SJCRH30 (cell line): Measurements from ENCODE around the gene RAB5IF. TPM values are rescaled to one million over a fixed set of nuclear protein-coding genes. Genes with fewer than 3 reads are reported as not detected.
A peak's percentile ranks its signal among the peaks of the same experiment; 100 is the strongest.
"Not testable (repeated sequence)": the region's sequence is repeated elsewhere in the genome, so short reads cannot be mapped to it uniquely, and the experiment has no call there.

Experiments
- DNase-seq, 2 experiments: peaks; one replicate each; pipeline ENCODE4 v3.0.0-alpha.2; 2015 to 2020
- H3K27ac ChIP-seq: fragments of 250-450 bp; sonication (Bioruptor Pico); 2 replicates; pipeline ENCODE4 v1.5.1; 2020; ENCODE audit warnings: mild to moderate bottlenecking, moderate library complexity
- H3K27me3 ChIP-seq: fragments of 250-450 bp; sonication (Bioruptor Pico); 2 replicates; pipeline ENCODE4 v1.5.1; 2020; ENCODE audit warnings: mild to moderate bottlenecking, moderate library complexity
- H3K36me3 ChIP-seq: fragments of 250-450 bp; sonication (Bioruptor Pico); 2 replicates; pipeline ENCODE4 v1.5.1; 2020; ENCODE audit warnings: mild to moderate bottlenecking, moderate library complexity
- H3K4me1 ChIP-seq: fragments of 250-450 bp; sonication (Bioruptor Pico); 2 replicates; pipeline ENCODE4 v1.5.1; 2020; ENCODE audit warnings: mild to moderate bottlenecking, moderate library complexity
- H3K4me3 ChIP-seq: fragments of 250-450 bp; sonication (Bioruptor Pico); 2 replicates; pipeline ENCODE4 v1.5.1; 2020; ENCODE audit warnings: mild to moderate bottlenecking, moderate library complexity
- H3K9me3 ChIP-seq: fragments of 250-450 bp; sonication (Bioruptor Pico); replicated peaks from 2 replicates; pipeline ENCODE4 v1.5.1; 2020; ENCODE audit warnings: mild to moderate bottlenecking, moderate library complexity
- total RNA-seq: library from RNA; depleted of rRNA; stranded (reverse); fragments of >200 nt; shearing (Covaris generic); gene quantifications from 2 replicates; pipeline ENCODE4 v1.2.3, GENCODE V29; 2014

The RAB5IF gene
- total RNA-seq, 1 experiment from 2014 or later: 125 TPM

GRCh38 chr20:36632147-36632486 is 26.5 kb downstream of the RAB5IF start:
- Histone ChIP-seq H3K9me3 (no peaks in the 10 kb centered on the region), H3K36me3 (no peaks in the 10 kb centered on the region), H3K27me3 (peaks cover 5% of the 10 kb centered on the region; the same call in 1 of the 2 replicates), H3K27ac (no peak overlapping the region), H3K4me3 (no peak overlapping the region), H3K4me1 (peaks cover 10% of the 10 kb centered on the region)
- no peak for DNase-seq

- Histone ChIP-seq H3K27ac (no peak overlapping the region), H3K36me3 (no peaks in the 10 kb centered on the region), H3K4me3 (no peak overlapping the region), H3K9me3 (no peaks in the 10 kb centered on the region), H3K27me3 (peaks cover 5% of the 10 kb centered on the region; the same call in 1 of the 2 replicates), H3K4me1 (peaks cover 10% of the 10 kb centered on the region)
- no peak for DNase-seq
These were observed 27.1 kb downstream of the RAB5IF start for GRCh38 chr20:36632487-36633284.

GRCh38 chr20:36633285-36633772 is 27.8 kb downstream of the RAB5IF start:
- Histone ChIP-seq H3K4me3 (no peak overlapping the region), H3K9me3 (no peaks in the 10 kb centered on the region), H3K27ac (no peak overlapping the region), H3K4me1 (peaks cover 10% of the 10 kb centered on the region), H3K36me3 (no peaks in the 10 kb centered on the region), H3K27me3 (peaks cover 5% of the 10 kb centered on the region; the same call in 1 of the 2 replicates)
- no peak for DNase-seq

- H3K9me3 ChIP-seq: no peaks in the 10 kb centered on the region
- no peaks in the 10 kb centered on the region for H3K36me3 ChIP-seq
- no peak for DNase-seq
- H3K4me3 ChIP-seq: no peak overlapping the region
- peaks cover 5% of the 10 kb centered on the region; the same call in 1 of the 2 replicates for H3K27me3 ChIP-seq
- H3K27ac ChIP-seq: no peak overlapping the region
- H3K4me1 ChIP-seq: peaks cover 10% of the 10 kb centered on the region
These were observed 28.8 kb downstream of the RAB5IF start for GRCh38 chr20:36634342-36634741.

GRCh38 chr20:36638876-36639400 is 33.4 kb downstream of the RAB5IF start:
- H3K4me1 ChIP-seq, H3K36me3 ChIP-seq, H3K27ac ChIP-seq, DNase-seq, H3K9me3 ChIP-seq, H3K27me3 ChIP-seq, H3K4me3 ChIP-seq: not testable (repeated sequence)

- Histone ChIP-seq H3K36me3 (no peaks in the 10 kb centered on the region), H3K27me3 (0 out of 2 replicates have a peak, but pooled peaks cover 4% of the 10 kb centered on the region), H3K9me3 (no peaks in the 10 kb centered on the region), H3K27ac (no peak overlapping the region), H3K4me1 (no peaks in the 10 kb centered on the region), H3K4me3 (no peak overlapping the region)
- DNase-seq: no peak
These were observed 35.9 kb downstream of the RAB5IF start for GRCh38 chr20:36641506-36641843.

GRCh38 chr20:36642136-36642535 is 36.6 kb downstream of the RAB5IF start:
- DNase-seq: no peak
- Histone ChIP-seq H3K4me3 (no peak overlapping the region), H3K36me3 (no peaks in the 10 kb centered on the region), H3K27ac (no peak overlapping the region), H3K9me3 (no peaks in the 10 kb centered on the region), H3K4me1 (no peaks in the 10 kb centered on the region), H3K27me3 (0 out of 2 replicates have a peak, but pooled peaks cover 4% of the 10 kb centered on the region)

GRCh38 chr20:36644032-36644705 is 38.6 kb downstream of the RAB5IF start:
- no peak overlapping the region for H3K4me3 ChIP-seq
- 0 out of 2 replicates have a peak, but pooled peaks cover 4% of the 10 kb centered on the region for H3K27me3 ChIP-seq
- no peak overlapping the region for H3K27ac ChIP-seq
- H3K9me3 ChIP-seq: no peaks in the 10 kb centered on the region
- no peak for DNase-seq
- no peaks in the 10 kb centered on the region for H3K4me1 ChIP-seq
- no peaks in the 10 kb centered on the region for H3K36me3 ChIP-seq

GRCh38 chr20:36644706-36645095 is 39.1 kb downstream of the RAB5IF start:
- Histone ChIP-seq H3K27ac (no peak overlapping the region), H3K27me3 (0 out of 2 replicates have a peak, but pooled peaks cover 4% of the 10 kb centered on the region), H3K4me1 (no peaks in the 10 kb centered on the region), H3K9me3 (no peaks in the 10 kb centered on the region), H3K36me3 (no peaks in the 10 kb centered on the region), H3K4me3 (no peak overlapping the region)
- no peak for DNase-seq

- Histone ChIP-seq H3K36me3 (no peaks in the 10 kb centered on the region), H3K9me3 (no peaks in the 10 kb centered on the region), H3K27ac (no peak overlapping the region), H3K4me1 (no peaks in the 10 kb centered on the region), H3K4me3 (no peak overlapping the region), H3K27me3 (0 out of 2 replicates have a peak, but pooled peaks cover 4% of the 10 kb centered on the region)
- no peak for DNase-seq
These were observed 39.8 kb downstream of the RAB5IF start for GRCh38 chr20:36645353-36645752.

- Histone ChIP-seq H3K4me3 (no peak within 1 kb of the TSS), H3K27ac (no peak within 1 kb of the TSS), H3K36me3 (no peaks in the 10 kb centered on the region), H3K27me3 (0 out of 2 replicates have a peak, but pooled peaks cover 4% of the 10 kb centered on the region), H3K9me3 (no peaks in the 10 kb centered on the region), H3K4me1 (no peaks in the 10 kb centered on the region)
- peak; percentile 40 to 61 for DNase-seq
These were observed 40.4 kb downstream of the RAB5IF start, which contains the start of gene SLA2 for GRCh38 chr20:36645998-36646397. Gene SLA2, minus strand, starts transcription at chr20:36646196. Its CDS starts 4,861 bp downstream, at chr20:36641335.

GRCh38 chr20:36646678-36647077 is 41.1 kb downstream of the RAB5IF start:
- H3K27me3 ChIP-seq: 0 out of 2 replicates have a peak, but pooled peaks cover 4% of the 10 kb centered on the region
- no peak for DNase-seq
- H3K4me1 ChIP-seq: no peaks in the 10 kb centered on the region

GRCh38 chr20:36647196-36648121 is 41.9 kb downstream of the RAB5IF start:
- Histone ChIP-seq H3K27ac (no peak overlapping the region), H3K36me3 (no peaks in the 10 kb centered on the region), H3K4me1 (no peaks in the 10 kb centered on the region), H3K9me3 (no peaks in the 10 kb centered on the region), H3K27me3 (0 out of 2 replicates have a peak, but pooled peaks cover 4% of the 10 kb centered on the region), H3K4me3 (no peak overlapping the region)
- DNase-seq: no peak

More at GRCh38 chr20:36646678-36647077, 41.1 kb downstream of the RAB5IF start:
- H3K36me3 ChIP-seq: no peaks in the 10 kb centered on the region
- H3K4me3 ChIP-seq: no peak overlapping the region
- no peak overlapping the region for H3K27ac ChIP-seq
- no peaks in the 10 kb centered on the region for H3K9me3 ChIP-seq

- no peaks in the 10 kb centered on the region for H3K4me1 ChIP-seq
- peaks cover 11% of the 10 kb centered on the region; the same call in 1 of the 2 replicates for H3K36me3 ChIP-seq
- peaks cover 3% of the 10 kb centered on the region; the same call in 1 of the 2 replicates for H3K9me3 ChIP-seq
- H3K27me3 ChIP-seq: no peaks in the 10 kb centered on the region
- H3K4me3 ChIP-seq: no peak overlapping the region
- DNase-seq: no peak
- H3K27ac ChIP-seq: no peak overlapping the region
These were observed 47.9 kb downstream of the RAB5IF start for GRCh38 chr20:36653456-36653855.
